ENCODE measurements around the gene NCR2.

DNA sequence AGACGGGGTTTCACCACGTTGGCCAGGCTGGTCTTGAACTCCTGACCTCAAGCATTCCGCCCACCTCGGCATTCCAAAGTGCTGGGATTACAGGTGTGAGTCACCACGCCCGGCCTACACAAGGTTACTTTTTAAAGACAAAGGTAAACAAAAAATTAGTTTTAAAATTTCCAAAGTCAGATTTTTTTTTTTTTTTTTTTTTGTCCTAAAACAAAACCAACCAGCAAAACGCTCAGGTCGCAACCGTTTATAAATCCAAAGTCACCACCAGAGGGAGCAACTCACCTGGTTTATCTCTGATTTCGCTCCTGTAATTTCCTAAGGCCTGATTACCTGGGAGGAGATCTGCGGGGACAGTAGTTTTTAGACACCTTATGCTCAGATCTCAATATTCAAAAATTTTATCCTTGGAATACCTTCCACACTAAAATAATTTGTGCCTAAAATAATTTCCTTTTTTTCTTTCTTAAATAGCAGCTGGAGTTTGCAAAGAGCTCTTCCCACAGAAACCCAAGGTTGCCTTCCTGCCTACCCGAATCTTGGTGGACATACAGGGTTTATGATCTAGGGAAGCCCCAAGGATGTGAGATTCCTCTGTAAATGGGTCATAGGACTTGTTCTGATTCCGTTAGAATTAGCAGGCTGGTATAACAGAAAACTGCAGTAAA is 29.1 kb upstream of the NCR2 start:
- TF ChIP-seq, protein P1, sequence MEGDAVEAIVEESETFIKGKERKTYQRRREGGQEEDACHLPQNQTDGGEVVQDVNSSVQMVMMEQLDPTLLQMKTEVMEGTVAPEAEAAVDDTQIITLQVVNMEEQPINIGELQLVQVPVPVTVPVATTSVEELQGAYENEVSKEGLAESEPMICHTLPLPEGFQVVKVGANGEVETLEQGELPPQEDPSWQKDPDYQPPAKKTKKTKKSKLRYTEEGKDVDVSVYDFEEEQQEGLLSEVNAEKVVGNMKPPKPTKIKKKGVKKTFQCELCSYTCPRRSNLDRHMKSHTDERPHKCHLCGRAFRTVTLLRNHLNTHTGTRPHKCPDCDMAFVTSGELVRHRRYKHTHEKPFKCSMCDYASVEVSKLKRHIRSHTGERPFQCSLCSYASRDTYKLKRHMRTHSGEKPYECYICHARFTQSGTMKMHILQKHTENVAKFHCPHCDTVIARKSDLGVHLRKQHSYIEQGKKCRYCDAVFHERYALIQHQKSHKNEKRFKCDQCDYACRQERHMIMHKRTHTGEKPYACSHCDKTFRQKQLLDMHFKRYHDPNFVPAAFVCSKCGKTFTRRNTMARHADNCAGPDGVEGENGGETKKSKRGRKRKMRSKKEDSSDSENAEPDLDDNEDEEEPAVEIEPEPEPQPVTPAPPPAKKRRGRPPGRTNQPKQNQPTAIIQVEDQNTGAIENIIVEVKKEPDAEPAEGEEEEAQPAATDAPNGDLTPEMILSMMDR (conservative IDR thresholded peaks at IDR 0.05), result peak; percentile 82
- no peak for TF ChIP-seq ZFX (IDR thresholded peaks at IDR 0.05)

Data from C4-2B (cell line).